Measurements from ENCODE around the gene FOXK1. TPM values are rescaled to one million over a fixed set of nuclear protein-coding genes. Genes with fewer than 3 reads are reported as not detected.

Gene FOXK1
- total and polyA plus RNA-seq, 2 of the 13 experiments (the other 11 are each of a cell fraction or from before 2014, with no cell fraction given) = 4.6 to 8.8 TPM

- TF ChIP-seq, protein P1, sequence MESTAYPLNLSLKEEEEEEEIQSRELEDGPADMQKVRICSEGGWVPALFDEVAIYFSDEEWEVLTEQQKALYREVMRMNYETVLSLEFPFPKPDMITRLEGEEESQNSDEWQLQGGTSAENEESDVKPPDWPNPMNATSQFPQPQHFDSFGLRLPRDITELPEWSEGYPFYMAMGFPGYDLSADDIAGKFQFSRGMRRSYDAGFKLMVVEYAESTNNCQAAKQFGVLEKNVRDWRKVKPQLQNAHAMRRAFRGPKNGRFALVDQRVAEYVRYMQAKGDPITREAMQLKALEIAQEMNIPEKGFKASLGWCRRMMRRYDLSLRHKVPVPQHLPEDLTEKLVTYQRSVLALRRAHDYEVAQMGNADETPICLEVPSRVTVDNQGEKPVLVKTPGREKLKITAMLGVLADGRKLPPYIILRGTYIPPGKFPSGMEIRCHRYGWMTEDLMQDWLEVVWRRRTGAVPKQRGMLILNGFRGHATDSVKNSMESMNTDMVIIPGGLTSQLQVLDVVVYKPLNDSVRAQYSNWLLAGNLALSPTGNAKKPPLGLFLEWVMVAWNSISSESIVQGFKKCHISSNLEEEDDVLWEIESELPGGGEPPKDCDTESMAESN (CRISPR knock-in tag; conservative IDR thresholded peaks at IDR 0.05) = no peak
- TF ChIP-seq SP140L (CRISPR knock-in tag; IDR thresholded peaks at IDR 0.05; ENCODE audit: borderline replicate concordance) (no peak), ETV5 (CRISPR knock-in tag; IDR thresholded peaks at IDR 0.05; ENCODE audit: borderline replicate concordance) (peak; percentile 22; the same call in 1 of the 2 replicates), SIN3B (IDR thresholded peaks at IDR 0.05; ENCODE audit: low read length) (no peak), ZSCAN22 (CRISPR knock-in tag; IDR thresholded peaks at IDR 0.05) (0 out of 2 replicates have a peak, but pooled peaks have one; percentile 6), SIN3A (IDR thresholded peaks at IDR 0.05; ENCODE audit: borderline replicate concordance, low read depth, low read length) (no peak), GMEB1 (CRISPR knock-in tag; IDR thresholded peaks at IDR 0.05; ENCODE audit: borderline replicate concordance) (no peak), CBX5 (CRISPR knock-in tag; IDR thresholded peaks at IDR 0.05; ENCODE audit: borderline replicate concordance) (no peak), RAD51 (IDR thresholded peaks at IDR 0.05; ENCODE audit: borderline replicate concordance) (no peak), ZC3H4 (CRISPR knock-in tag; IDR thresholded peaks at IDR 0.05; ENCODE audit: borderline replicate concordance) (no peak), GTF2F1 (IDR thresholded peaks at IDR 0.05; ENCODE audit: low read length) (no peak)
- TF ChIP-seq, protein P2, sequence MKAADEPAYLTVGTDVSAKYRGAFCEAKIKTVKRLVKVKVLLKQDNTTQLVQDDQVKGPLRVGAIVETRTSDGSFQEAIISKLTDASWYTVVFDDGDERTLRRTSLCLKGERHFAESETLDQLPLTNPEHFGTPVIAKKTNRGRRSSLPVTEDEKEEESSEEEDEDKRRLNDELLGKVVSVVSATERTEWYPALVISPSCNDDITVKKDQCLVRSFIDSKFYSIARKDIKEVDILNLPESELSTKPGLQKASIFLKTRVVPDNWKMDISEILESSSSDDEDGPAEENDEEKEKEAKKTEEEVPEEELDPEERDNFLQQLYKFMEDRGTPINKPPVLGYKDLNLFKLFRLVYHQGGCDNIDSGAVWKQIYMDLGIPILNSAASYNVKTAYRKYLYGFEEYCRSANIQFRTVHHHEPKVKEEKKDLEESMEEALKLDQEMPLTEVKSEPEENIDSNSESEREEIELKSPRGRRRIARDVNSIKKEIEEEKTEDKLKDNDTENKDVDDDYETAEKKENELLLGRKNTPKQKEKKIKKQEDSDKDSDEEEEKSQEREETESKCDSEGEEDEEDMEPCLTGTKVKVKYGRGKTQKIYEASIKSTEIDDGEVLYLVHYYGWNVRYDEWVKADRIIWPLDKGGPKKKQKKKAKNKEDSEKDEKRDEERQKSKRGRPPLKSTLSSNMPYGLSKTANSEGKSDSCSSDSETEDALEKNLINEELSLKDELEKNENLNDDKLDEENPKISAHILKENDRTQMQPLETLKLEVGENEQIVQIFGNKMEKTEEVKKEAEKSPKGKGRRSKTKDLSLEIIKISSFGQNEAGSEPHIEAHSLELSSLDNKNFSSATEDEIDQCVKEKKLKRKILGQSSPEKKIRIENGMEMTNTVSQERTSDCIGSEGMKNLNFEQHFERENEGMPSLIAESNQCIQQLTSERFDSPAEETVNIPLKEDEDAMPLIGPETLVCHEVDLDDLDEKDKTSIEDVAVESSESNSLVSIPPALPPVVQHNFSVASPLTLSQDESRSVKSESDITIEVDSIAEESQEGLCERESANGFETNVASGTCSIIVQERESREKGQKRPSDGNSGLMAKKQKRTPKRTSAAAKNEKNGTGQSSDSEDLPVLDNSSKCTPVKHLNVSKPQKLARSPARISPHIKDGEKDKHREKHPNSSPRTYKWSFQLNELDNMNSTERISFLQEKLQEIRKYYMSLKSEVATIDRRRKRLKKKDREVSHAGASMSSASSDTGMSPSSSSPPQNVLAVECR (CRISPR knock-in tag; IDR thresholded peaks at IDR 0.05; ENCODE audit: borderline replicate concordance) = peak; percentile 60; the same call in 1 of the 2 replicates
- TF ChIP-seq, protein P3, sequence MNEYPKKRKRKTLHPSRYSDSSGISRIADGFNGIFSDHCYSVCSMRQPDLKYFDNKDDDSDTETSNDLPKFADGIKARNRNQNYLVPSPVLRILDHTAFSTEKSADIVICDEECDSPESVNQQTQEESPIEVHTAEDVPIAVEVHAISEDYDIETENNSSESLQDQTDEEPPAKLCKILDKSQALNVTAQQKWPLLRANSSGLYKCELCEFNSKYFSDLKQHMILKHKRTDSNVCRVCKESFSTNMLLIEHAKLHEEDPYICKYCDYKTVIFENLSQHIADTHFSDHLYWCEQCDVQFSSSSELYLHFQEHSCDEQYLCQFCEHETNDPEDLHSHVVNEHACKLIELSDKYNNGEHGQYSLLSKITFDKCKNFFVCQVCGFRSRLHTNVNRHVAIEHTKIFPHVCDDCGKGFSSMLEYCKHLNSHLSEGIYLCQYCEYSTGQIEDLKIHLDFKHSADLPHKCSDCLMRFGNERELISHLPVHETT (CRISPR knock-in tag; conservative IDR thresholded peaks at IDR 0.05) = no peak
- TF ChIP-seq, protein P4, sequence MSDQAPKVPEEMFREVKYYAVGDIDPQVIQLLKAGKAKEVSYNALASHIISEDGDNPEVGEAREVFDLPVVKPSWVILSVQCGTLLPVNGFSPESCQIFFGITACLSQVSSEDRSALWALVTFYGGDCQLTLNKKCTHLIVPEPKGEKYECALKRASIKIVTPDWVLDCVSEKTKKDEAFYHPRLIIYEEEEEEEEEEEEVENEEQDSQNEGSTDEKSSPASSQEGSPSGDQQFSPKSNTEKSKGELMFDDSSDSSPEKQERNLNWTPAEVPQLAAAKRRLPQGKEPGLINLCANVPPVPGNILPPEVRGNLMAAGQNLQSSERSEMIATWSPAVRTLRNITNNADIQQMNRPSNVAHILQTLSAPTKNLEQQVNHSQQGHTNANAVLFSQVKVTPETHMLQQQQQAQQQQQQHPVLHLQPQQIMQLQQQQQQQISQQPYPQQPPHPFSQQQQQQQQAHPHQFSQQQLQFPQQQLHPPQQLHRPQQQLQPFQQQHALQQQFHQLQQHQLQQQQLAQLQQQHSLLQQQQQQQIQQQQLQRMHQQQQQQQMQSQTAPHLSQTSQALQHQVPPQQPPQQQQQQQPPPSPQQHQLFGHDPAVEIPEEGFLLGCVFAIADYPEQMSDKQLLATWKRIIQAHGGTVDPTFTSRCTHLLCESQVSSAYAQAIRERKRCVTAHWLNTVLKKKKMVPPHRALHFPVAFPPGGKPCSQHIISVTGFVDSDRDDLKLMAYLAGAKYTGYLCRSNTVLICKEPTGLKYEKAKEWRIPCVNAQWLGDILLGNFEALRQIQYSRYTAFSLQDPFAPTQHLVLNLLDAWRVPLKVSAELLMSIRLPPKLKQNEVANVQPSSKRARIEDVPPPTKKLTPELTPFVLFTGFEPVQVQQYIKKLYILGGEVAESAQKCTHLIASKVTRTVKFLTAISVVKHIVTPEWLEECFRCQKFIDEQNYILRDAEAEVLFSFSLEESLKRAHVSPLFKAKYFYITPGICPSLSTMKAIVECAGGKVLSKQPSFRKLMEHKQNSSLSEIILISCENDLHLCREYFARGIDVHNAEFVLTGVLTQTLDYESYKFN (CRISPR knock-in tag; conservative IDR thresholded peaks at IDR 0.05) = peak; percentile 68; the same call in 1 of the 2 replicates
Measured at GRCh38 chr7:4744391-4745264, 62.5 kb downstream of the FOXK1 start (continued).

Data from HepG2 (cell line).